Kidney epithelial cell (primary cell): ENCODE data around the gene HEPACAM. TPM values are rescaled to one million over a fixed set of nuclear protein-coding genes. Genes with fewer than 3 reads are reported as not detected.

Experiments used
- DNase-seq: peaks from one replicate; pipeline ENCODE4 v3.0.0-alpha.2; 2010; ENCODE audit warnings: low read depth
- H3K27me3 ChIP-seq: 2 replicates; pipeline ENCODE4 v1.6.0; 2011; ENCODE audit warnings: low read length; ENCODE audit not compliant: control insufficient read depth, insufficient read depth
- H3K36me3 ChIP-seq: 2 replicates; pipeline ENCODE4 v1.5.1; 2011; ENCODE audit warnings: low read length; ENCODE audit not compliant: control insufficient read depth, insufficient read depth
- H3K4me3 ChIP-seq: 2 replicates; pipeline ENCODE4 v1.5.1; 2011; ENCODE audit warnings: low read depth, mild to moderate bottlenecking, control low read depth, low read length
- total RNA-seq: library from RNA; depleted of rRNA; stranded (reverse); fragments of >200 nt; gene quantifications from 2 replicates; pipeline ENCODE4 v1.2.3, GENCODE V29; 2015
- TF ChIP-seq, protein P1 (sequence below): IDR thresholded peaks from 2 replicates; pipeline ENCODE4 v1.5.1; 2011; ENCODE audit warnings: mild to moderate bottlenecking, moderate library complexity, low read length, control low read depth, inconsistent platforms; ENCODE audit not compliant: insufficient read depth, poor library complexity, severe bottlenecking

The HEPACAM gene
- total RNA-seq, 1 donor from 2014 or later: 0.17 TPM

DNA sequence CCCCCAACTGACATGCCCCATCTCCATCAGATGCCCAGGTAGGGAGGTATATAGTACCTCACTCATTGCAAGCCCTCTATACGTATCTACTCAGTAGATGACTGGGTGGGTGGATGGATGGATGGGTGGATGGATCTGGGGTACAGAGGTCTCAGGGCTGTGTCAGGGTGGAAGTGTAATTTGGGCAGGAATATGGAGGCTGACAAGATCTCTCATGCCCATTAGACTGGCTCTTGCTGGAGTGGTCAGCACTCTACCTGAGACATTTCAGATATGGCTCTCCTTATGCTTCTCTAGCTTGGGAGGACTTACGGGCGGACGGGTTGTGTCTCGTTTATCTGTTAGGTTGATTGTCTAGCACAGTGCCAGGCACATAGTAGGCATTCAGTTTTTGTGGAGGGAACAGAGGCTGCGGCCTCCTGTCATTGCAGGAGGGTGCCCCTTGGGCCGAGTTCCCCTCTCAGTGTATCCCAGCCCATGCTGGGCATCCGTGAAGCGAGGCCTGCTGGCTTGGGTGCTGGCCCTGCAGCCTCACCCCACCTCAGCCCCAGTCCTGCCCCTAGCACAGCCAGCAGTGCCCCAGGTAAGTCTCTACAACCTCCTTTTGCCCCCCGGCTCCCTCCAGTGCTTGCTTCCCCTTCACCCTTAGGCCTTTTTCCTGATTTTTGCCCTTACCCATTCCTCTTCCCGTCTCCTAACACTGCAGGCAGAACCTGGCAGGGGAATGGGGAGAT, 56.9 kb downstream of the HEPACAM start:
- DNase-seq: no peak
- H3K36me3 ChIP-seq: no peaks in the 10 kb centered on the region
- TF ChIP-seq, protein P1, sequence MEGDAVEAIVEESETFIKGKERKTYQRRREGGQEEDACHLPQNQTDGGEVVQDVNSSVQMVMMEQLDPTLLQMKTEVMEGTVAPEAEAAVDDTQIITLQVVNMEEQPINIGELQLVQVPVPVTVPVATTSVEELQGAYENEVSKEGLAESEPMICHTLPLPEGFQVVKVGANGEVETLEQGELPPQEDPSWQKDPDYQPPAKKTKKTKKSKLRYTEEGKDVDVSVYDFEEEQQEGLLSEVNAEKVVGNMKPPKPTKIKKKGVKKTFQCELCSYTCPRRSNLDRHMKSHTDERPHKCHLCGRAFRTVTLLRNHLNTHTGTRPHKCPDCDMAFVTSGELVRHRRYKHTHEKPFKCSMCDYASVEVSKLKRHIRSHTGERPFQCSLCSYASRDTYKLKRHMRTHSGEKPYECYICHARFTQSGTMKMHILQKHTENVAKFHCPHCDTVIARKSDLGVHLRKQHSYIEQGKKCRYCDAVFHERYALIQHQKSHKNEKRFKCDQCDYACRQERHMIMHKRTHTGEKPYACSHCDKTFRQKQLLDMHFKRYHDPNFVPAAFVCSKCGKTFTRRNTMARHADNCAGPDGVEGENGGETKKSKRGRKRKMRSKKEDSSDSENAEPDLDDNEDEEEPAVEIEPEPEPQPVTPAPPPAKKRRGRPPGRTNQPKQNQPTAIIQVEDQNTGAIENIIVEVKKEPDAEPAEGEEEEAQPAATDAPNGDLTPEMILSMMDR: no peak
- peaks cover 9% of the 10 kb centered on the region for H3K27me3 ChIP-seq
- no peak overlapping the region for H3K4me3 ChIP-seq

DNA sequence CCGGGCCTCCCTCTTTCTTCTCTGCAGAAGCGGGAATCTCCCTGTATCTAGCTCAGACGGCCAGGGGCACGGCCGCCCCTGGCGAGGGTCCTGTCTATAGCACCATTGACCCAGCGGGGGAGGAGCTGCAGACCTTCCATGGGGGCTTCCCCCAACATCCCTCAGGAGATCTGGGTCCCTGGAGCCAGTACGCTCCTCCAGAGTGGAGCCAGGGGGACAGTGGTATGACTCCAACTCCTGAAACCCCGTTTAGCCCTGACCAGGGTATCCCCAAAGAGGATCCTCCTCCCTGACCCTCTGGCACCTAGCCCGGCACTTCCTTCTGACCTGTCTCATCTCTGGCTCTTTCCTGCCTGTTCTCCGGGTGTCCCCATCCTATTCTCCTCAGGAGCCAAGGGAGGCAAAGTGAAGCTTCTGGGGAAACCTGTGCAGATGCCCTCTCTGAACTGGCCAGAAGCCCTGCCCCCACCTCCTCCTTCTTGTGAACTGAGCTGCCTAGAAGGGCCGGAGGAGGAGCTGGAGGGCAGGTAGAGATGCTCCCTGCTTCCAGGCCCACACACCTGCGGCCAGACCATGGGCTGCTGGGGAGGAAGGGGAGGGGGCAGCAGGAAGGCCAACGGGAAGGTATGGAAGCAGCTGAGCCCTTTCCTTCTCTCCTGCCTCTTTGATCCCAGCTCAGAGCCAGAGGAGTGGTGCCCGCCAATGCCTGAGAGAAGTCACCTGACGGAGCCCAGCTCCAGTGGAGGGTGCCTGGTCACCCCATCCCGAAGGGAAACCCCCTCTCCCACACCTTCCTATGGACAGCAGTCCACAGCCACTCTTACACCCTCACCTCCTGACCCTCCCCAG, 57.7 kb downstream of the HEPACAM start:
- TF ChIP-seq, protein P1: no peak
- Histone ChIP-seq H3K4me3 (no peak overlapping the region), H3K36me3 (no peaks in the 10 kb centered on the region), H3K27me3 (peaks cover 13% of the 10 kb centered on the region)
- no peak for DNase-seq

DNA sequence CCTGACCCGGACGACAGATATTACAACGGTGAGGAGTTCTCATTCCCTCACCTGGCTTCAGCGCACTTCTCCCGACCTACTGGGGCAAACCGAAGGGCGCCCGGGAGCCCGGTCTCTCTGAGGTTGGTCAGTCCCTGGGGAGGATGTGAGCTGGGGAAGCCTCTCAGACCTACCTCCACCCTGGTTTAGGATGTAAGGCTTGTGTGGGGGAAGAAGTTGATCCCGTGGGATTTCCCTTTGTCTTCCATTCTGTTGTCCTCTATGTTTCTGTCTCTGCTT, 58.3 kb downstream of the HEPACAM start:
- H3K36me3 ChIP-seq: no peaks in the 10 kb centered on the region
- no peak for DNase-seq
- TF ChIP-seq, protein P1: no peak
- peaks cover 19% of the 10 kb centered on the region for H3K27me3 ChIP-seq
- no peak overlapping the region for H3K4me3 ChIP-seq

DNA sequence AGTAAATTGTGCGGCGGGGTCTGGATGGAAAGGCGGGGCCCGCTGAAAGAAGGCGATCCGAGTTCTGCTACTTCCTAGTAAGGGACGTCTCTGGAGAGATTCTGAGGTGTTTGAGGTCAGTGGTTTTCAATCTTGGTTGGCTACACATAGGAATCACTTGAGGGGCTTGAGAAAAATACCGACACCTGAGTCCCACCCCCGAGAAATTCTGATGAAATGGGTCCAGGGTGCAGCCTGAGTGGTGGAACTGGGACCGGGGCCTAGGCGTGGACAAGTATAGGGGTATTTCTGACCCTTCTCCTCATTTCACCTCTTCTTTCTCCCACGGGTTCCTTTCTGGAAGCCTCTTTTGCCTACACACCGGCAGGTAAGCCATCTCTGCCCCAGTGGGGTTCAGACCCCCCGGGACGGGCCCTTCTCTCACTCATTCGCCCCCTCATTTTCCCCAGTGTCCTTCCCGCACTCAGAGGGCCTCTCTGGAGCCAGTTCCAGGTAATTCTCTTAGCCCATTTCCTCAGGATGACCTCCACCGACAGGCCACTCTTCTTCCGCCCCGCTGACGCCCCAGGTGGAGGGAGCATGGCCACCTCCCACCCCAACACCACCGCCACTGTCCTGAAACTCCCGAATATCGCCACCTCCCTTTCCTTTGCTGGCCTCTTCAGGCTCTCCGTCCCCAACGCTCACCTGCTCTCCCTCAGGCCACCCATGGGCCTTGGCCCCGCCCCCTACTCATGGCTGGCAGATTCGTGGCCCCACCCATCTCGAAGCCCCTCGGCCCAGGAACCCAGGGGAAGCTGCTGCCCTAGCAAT, 58.8 kb downstream of the HEPACAM start:
- TF ChIP-seq, protein P1: no peak
- peaks cover 24% of the 10 kb centered on the region for H3K27me3 ChIP-seq

DNA sequence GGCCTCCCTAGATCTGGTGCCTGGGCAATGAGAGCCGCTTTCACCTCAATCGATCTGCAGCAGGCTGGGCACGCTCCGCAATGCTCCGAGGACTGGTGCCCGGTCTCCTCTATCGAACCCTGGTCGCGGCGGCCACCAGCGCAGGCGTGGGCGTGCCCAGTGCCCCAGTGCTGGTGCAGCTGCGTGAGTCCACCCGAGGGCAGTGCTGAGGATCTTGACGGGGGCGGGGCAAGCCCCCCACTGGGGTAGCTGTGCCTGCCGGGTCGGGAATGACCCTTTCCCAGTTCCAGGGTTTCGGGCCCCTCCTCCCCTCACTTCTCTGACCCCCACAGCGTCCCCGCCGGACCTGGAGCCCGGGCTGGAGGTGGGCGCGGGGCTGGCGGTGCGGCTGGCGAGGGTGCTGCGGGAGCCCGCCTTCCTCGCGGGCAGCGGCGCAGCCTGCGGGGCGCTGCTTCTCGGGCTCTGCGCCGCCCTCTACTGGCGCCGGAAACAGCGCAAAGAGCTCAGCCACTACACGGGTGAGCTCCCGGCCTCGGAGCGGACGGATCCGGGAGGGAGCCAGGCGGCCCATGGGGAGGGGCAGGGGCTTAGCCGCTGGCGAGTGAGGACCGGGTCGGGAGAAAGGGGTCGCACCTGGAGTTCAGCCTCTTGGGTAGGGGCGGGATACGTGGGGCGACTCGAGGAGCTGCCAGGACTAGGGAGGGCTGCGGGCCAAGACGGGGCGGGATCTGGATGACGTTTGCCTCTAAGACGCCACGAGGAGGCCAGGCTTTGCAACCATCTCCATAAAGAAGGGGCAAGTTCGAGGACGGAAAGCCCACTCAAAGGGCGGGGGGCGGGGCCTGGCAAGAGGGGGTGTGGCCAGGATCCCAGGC, 59.7 kb downstream of the HEPACAM start:
- H3K4me3 ChIP-seq: peak overlapping the region; percentile 53
- TF ChIP-seq, protein P1: peak; percentile 74
- no peaks in the 10 kb centered on the region for H3K36me3 ChIP-seq
- peak; percentile 70 for DNase-seq
- H3K27me3 ChIP-seq: peaks cover 28% of the 10 kb centered on the region

More for the DNA sequence above, 58.8 kb downstream of the HEPACAM start:
- Histone ChIP-seq H3K36me3 (no peaks in the 10 kb centered on the region), H3K4me3 (peak overlapping the region; percentile 53)
- no peak for DNase-seq
